Panc1 (cell line): Measurements from ENCODE around the gene TDRD10. TPM values are rescaled to one million over a fixed set of nuclear protein-coding genes. Genes with fewer than 3 reads are reported as not detected.

Experiments used
- ATAC-seq: fragments of 200-7000 bp; cut with Tn5 transposase; 2 replicates; pipeline ENCODE4 v1.9.1; 2020; ENCODE audit warnings: mild to moderate bottlenecking, moderate library complexity
- BruUV-seq: library from RNA; stranded (reverse); fragments of 400-500 nt; replicated peaks from 2 replicates; lab custom pipeline; 2021; lab: Mats Ljungman, UMichigan
- CTCF ChIA-PET: fragments of 300-600 bp; sonication (Branson Sonifier 250); formaldehyde crosslinking; loops from one replicate; lab custom pipeline; 2022; ENCODE audit warnings: antibody characterized with exemption; lab: Charles Lee
- POLR2A ChIA-PET: fragments of 300-600 bp; sonication (Branson Sonifier 250); formaldehyde crosslinking; loops from one replicate; lab custom pipeline; 2022; ENCODE audit warnings: antibody characterized with exemption; lab: Charles Lee
- DNase-seq: peaks from one replicate; pipeline ENCODE4 v3.0.0-alpha.2; 2010; ENCODE audit warnings: low read depth, low spot score
- H3K27ac ChIP-seq: 2 replicates; pipeline ENCODE4 v1.5.1; 2011; ENCODE audit warnings: mild to moderate bottlenecking, low read length, inconsistent platforms
- H3K27me3 ChIP-seq: fragments of 200-500 bp; sonication (Bioruptor generic); 2 replicates; pipeline ENCODE4 v1.6.0; 2014; ENCODE audit warnings: low read length, inconsistent platforms; ENCODE audit not compliant: control insufficient read depth, insufficient read depth
- H3K36me3 ChIP-seq: fragments of 200-500 bp; sonication (Bioruptor generic); 2 replicates; pipeline ENCODE4 v1.5.1; 2014; ENCODE audit warnings: inconsistent platforms, mild to moderate bottlenecking, low read length, moderate library complexity; ENCODE audit not compliant: control insufficient read depth, insufficient read depth
- H3K4me1 ChIP-seq: 2 replicates; pipeline ENCODE4 v1.5.1; 2011; ENCODE audit warnings: inconsistent platforms, mild to moderate bottlenecking, low read length, moderate library complexity; ENCODE audit not compliant: control insufficient read depth, insufficient read depth
- H3K4me3 ChIP-seq, 2 experiments: 2 replicates each; pipeline ENCODE4 v1.5.1; 2011 to 2012; ENCODE audit warnings: low read depth in 2 of 2, low read length in 2 of 2, mild to moderate bottlenecking in 2 of 2, inconsistent platforms in 1 of 2, moderate library complexity in 1 of 2
- H3K9me3 ChIP-seq: fragments of 200-500 bp; sonication (Bioruptor generic); 2 replicates; pipeline ENCODE4 v1.5.1; 2014; ENCODE audit warnings: low read depth, mild to moderate bottlenecking, inconsistent platforms, low read length, moderate library complexity; ENCODE audit not compliant: control insufficient read depth, insufficient read depth
- CTCF ChIP-seq: fragments of 450-650 bp; IDR thresholded peaks from 2 replicates; pipeline ENCODE4 v1.5.1; 2017; ENCODE audit warnings: mild to moderate bottlenecking
- POLR2AphosphoS5 ChIP-seq: IDR thresholded peaks from 2 replicates; pipeline ENCODE4 v1.6.1; 2012; ENCODE audit warnings: mild to moderate bottlenecking, low read depth, low read length, moderate library complexity
- SIN3A ChIP-seq: IDR thresholded peaks from 2 replicates; pipeline ENCODE4 v1.6.1; 2012; ENCODE audit warnings: low read depth, mild to moderate bottlenecking, low read length, moderate library complexity, borderline replicate concordance; ENCODE audit not compliant: insufficient read depth
- TCF7L2 ChIP-seq: IDR thresholded peaks from 2 replicates; pipeline ENCODE4 v1.6.1; 2011; ENCODE audit warnings: mild to moderate bottlenecking, low read depth, low read length, inconsistent platforms
- in situ Hi-C: cut with HindIII; loops from 2 replicates; pipeline ENCODE4 v1.10.0; 2016; ENCODE audit warnings: low sequenced_read_pairs, low pct_unique_long_range_greater_than_20kb
- intact Hi-C: fragments of 100-400 bp; cut with micrococcal nuclease; formaldehyde crosslinking; loops from one replicate; pipeline ENCODE4 v1.10.0; 2022; ENCODE audit not compliant: unreplicated experiment
- total RNA-seq: library from RNA; stranded (reverse); gene quantifications from one replicate; pipeline ENCODE4 v1.2.1, GENCODE V29; 2021; ENCODE audit not compliant: unreplicated experiment
- TF ChIP-seq, protein P1 (sequence below), 2 experiments: IDR thresholded peaks; 2 replicates each; pipeline ENCODE4 v1.6.1; 2011 to 2012; ENCODE audit warnings: low read depth in 2 of 2, control low read depth in 1 of 2, low read length in 1 of 2, mild to moderate bottlenecking in 1 of 2, moderate library complexity in 1 of 2; ENCODE audit not compliant: insufficient read depth in 1 of 2

The TDRD10 gene
- total RNA-seq, 1 experiment from 2014 or later, result not detected

DNA sequence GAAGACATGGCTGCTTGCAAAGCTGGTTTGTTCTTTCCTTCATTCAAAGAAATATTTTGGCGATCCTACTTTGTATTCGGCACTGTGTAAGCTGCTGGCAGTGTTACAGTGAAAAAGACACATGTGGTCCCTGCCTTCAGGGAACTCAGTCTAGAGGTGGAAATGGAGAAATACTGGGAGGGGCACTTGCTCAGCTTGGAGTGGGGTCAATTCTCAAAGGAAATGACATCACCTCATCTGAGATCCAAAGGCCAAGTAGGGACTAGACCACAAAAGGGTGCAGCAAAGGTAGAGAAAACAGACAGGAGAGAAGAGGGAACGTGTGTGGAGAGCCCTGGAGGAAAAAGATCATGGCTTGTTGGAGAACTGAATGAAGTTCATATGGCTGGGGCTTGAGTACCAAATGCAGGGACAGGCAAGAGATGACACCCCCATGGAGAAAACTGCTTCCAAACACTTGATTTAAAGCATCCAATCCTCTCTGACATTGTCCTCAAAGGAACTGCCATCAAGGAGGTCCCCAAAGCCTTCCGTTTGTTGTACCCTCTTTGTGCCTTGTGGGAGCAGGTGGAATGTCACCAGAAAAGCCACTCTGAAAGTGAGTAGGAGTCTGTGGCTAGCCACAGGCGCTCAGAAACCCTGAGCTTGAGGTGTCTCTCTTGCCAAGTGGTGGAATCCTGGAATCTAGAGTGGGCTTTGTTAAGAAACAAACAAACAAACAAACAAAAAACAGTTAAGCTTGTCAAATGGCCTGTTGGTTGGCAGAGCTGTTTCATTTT, 48.3 kb upstream of the TDRD10 start:
- in situ Hi-C loops (no loop called here), intact Hi-C loops (no loop called here)
- ATAC-seq (no peak), DNase-seq (no peak)
- no peaks in the 10 kb centered on the region for H3K27me3 ChIP-seq
- no peaks in the 10 kb centered on the region for H3K9me3 ChIP-seq
- TF ChIP-seq SIN3A, result no peak
- TF ChIP-seq TCF7L2, result no peak
- no peak for TF ChIP-seq CTCF
- TF ChIP-seq POLR2AphosphoS5, result no peak
- TF ChIP-seq, protein P1, sequence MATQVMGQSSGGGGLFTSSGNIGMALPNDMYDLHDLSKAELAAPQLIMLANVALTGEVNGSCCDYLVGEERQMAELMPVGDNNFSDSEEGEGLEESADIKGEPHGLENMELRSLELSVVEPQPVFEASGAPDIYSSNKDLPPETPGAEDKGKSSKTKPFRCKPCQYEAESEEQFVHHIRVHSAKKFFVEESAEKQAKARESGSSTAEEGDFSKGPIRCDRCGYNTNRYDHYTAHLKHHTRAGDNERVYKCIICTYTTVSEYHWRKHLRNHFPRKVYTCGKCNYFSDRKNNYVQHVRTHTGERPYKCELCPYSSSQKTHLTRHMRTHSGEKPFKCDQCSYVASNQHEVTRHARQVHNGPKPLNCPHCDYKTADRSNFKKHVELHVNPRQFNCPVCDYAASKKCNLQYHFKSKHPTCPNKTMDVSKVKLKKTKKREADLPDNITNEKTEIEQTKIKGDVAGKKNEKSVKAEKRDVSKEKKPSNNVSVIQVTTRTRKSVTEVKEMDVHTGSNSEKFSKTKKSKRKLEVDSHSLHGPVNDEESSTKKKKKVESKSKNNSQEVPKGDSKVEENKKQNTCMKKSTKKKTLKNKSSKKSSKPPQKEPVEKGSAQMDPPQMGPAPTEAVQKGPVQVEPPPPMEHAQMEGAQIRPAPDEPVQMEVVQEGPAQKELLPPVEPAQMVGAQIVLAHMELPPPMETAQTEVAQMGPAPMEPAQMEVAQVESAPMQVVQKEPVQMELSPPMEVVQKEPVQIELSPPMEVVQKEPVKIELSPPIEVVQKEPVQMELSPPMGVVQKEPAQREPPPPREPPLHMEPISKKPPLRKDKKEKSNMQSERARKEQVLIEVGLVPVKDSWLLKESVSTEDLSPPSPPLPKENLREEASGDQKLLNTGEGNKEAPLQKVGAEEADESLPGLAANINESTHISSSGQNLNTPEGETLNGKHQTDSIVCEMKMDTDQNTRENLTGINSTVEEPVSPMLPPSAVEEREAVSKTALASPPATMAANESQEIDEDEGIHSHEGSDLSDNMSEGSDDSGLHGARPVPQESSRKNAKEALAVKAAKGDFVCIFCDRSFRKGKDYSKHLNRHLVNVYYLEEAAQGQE (IDR thresholded peaks at IDR 0.05; ENCODE audit: insufficient read depth in 1 of 2, low read depth in 2 of 2, low read length in 1 of 2), result no peak
- H3K27ac ChIP-seq, result no peak overlapping the region
- H3K4me3 ChIP-seq, result no peak overlapping the region
- POLR2A ChIA-PET, result no interaction called here
- CTCF ChIA-PET, result no interaction called here
- H3K4me1 ChIP-seq, result no peaks in the 10 kb centered on the region
- no peaks in the 10 kb centered on the region for H3K36me3 ChIP-seq
- BruUV-seq, result no TSS peak

DNA sequence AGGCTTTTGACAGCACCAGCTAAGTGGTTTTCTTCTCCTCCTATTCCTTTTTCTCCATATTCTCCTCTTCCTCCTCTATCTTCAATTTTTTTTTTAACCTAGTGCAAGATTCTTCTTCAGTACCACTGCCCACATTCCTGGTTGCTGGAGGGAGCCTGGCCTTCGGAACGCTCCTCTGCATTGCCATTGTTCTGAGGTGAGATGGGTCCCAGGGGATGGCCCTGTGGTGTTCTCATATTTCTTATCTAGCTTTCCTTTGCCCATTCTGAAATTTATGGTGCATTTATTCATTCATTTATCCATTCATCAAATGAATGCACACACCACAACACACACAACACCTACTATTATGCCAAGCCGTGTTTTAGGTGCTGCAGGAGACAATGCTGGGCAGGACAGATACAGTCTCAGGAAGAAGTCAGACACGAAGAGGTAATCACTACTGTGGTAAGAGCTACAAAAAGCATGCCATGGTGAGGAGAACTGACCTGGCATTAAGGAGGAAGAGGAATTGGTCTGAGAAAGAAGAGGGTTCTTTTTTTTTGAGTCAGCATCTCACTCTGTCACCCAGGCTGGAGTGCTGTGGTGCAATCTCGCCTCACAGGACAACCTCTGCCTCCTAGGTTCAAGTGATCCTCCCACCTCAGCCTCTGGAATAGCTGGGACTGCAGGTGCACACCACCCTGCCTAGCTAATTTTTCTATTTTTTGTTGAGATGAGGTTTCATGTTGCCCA, 47.5 kb upstream of the TDRD10 start:
- Histone ChIP-seq H3K36me3 (no peaks in the 10 kb centered on the region), H3K9me3 (no peaks in the 10 kb centered on the region), H3K27me3 (no peaks in the 10 kb centered on the region), H3K4me3 (no peak overlapping the region), H3K4me1 (no peaks in the 10 kb centered on the region), H3K27ac (no peak overlapping the region)
- ChIA-PET POLR2A (no interaction called here), CTCF (interaction anchor here (0.7 kb wide), 1 partner anchor 78 kb away, joined by 3 read pairs; no protein-coding TSS in a partner anchor)
- no peak for TF ChIP-seq TCF7L2
- in situ Hi-C loops, result no loop called here
- intact Hi-C loops, result no loop called here
- DNase-seq, result no peak
- no TSS peak for BruUV-seq
- ATAC-seq, result no peak

GRCh38 chr1:154456631-154457030, 45.4 kb upstream of the TDRD10 start:
- Histone ChIP-seq H3K4me1 (no peaks in the 10 kb centered on the region), H3K36me3 (no peaks in the 10 kb centered on the region), H3K27ac (no peak overlapping the region), H3K9me3 (no peaks in the 10 kb centered on the region), H3K27me3 (no peaks in the 10 kb centered on the region), H3K4me3 (no peak overlapping the region)
- BruUV-seq, result no TSS peak
- CTCF ChIA-PET, result no interaction called here
- in situ Hi-C loops (no loop called here), intact Hi-C loops (no loop called here)
- no peak for ATAC-seq
- no peak for DNase-seq
- TF ChIP-seq CTCF (no peak), POLR2AphosphoS5 (no peak), TCF7L2 (no peak), SIN3A (no peak)
- TF ChIP-seq, protein P1 (IDR thresholded peaks at IDR 0.05; ENCODE audit: insufficient read depth in 1 of 2, low read depth in 2 of 2, low read length in 1 of 2), result no peak
- POLR2A ChIA-PET, result no interaction called here
